HTERT RPE-1 (cell line): ENCODE data around the gene GAGE10.
"Not testable (repeated sequence)": the region's sequence is repeated elsewhere in the genome, so short reads cannot be mapped to it uniquely, and the experiment has no call there.

Experiments used
- in situ Hi-C: fragments of 300-500 bp; cut with MboI; formaldehyde crosslinking; loops from 4 replicates; pipeline ENCODE4 v1.14.3; 2020; ENCODE audit warnings: low sequenced_read_pairs

The GAGE10 gene

GRCh38 chrX:49322266-49322665 lies 18.8 kb downstream of the GAGE10 start:
- in situ Hi-C loops = not testable (repeated sequence)

GRCh38 chrX:49323735-49324134 lies 20.3 kb downstream of the GAGE10 start:
- in situ Hi-C loops = not testable (repeated sequence)

- in situ Hi-C loops = not testable (repeated sequence)
These were observed 27.0 kb downstream of the GAGE10 start for GRCh38 chrX:49330421-49330820.

GRCh38 chrX:49331282-49331681 lies 27.8 kb downstream of the GAGE10 start, which contains the start of gene GAGE13:
GAGE13 (plus strand) TSS chrX:49331582; CDS start chrX:49332738, 1,156 bp downstream.
- in situ Hi-C loops = not testable (repeated sequence)

- in situ Hi-C loops = not testable (repeated sequence)
These were observed 28.4 kb downstream of the GAGE10 start for GRCh38 chrX:49331841-49332240.

- in situ Hi-C loops = not testable (repeated sequence)
These were observed 38.0 kb downstream of the GAGE10 start for GRCh38 chrX:49341449-49341848.

GRCh38 chrX:49344496-49345175 lies 41.2 kb downstream of the GAGE10 start:
- in situ Hi-C loops = not testable (repeated sequence)

GRCh38 chrX:49345402-49345801 lies 42.0 kb downstream of the GAGE10 start:
- in situ Hi-C loops = not testable (repeated sequence)

GRCh38 chrX:49346150-49346549 lies 42.7 kb downstream of the GAGE10 start:
- in situ Hi-C loops = not testable (repeated sequence)
